Measurements from ENCODE around the gene FBRS.

Gene FBRS

DNA sequence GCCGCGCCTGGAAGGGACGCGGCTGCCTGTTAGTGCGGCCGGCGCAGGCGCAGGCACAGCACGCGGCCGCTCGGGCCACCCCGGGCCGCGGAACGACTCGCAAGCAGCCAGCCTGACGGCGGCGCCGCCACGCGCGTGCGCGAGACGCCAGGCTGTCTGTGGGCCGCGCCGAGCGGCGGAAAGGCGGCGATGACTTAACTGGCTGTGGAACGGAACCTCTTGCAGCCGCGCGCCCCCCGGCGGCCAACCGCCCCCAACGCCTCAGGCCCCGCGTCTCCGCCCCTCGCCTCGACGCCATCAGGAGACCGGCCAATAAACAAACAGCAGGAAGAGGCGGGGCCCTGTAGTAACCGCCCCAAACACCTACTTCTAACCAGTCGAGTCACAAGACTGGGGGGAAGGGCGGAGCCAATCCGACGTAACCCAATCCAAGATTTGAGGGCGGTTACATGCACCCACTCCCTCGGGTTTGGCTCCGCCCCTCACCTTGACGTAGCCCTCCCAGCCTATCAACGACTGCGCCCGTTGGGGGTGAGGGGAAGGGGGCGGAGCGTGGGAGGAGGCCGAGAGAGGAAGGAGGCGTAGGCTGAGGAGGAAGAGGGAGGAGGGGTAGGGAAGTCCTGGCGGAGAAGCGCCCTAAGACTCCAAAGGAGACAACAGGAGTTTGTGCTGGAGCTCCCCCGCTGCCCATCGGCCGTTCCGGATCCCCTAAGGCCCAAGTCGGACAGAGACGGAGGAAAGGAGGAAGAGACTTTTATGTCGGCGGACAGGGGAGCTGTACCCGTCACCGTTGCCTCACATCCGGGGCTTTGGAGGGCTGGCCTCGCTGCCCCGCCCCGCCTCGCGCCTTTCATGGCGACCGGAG, at the start of gene FBRS:
Gene FBRS, plus strand, starts transcription at position 566 of the 865 bp plus-strand sequence. CDS start 1,088 bp downstream, outside the sequence.
- DNase-seq: peak; percentile 100
- TF ChIP-seq, protein P1, sequence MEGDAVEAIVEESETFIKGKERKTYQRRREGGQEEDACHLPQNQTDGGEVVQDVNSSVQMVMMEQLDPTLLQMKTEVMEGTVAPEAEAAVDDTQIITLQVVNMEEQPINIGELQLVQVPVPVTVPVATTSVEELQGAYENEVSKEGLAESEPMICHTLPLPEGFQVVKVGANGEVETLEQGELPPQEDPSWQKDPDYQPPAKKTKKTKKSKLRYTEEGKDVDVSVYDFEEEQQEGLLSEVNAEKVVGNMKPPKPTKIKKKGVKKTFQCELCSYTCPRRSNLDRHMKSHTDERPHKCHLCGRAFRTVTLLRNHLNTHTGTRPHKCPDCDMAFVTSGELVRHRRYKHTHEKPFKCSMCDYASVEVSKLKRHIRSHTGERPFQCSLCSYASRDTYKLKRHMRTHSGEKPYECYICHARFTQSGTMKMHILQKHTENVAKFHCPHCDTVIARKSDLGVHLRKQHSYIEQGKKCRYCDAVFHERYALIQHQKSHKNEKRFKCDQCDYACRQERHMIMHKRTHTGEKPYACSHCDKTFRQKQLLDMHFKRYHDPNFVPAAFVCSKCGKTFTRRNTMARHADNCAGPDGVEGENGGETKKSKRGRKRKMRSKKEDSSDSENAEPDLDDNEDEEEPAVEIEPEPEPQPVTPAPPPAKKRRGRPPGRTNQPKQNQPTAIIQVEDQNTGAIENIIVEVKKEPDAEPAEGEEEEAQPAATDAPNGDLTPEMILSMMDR (IDR thresholded peaks at IDR 0.05; ENCODE audit: low read depth, low read length): peak; percentile 77
- Histone ChIP-seq H3K27me3 (ENCODE audit: insufficient read depth, low read depth, severe bottlenecking) (no peaks in the 10 kb centered on the region), H3K4me3 (ENCODE audit: low read depth, low read length) (peak within 1 kb of the TSS; percentile 86), H3K36me3 (peaks cover 66% of the 10 kb centered on the region), H3K27ac (peak within 1 kb of the TSS; percentile 86), H3K9me3 (ENCODE audit: severe bottlenecking) (no peaks in the 10 kb centered on the region)

DNA sequence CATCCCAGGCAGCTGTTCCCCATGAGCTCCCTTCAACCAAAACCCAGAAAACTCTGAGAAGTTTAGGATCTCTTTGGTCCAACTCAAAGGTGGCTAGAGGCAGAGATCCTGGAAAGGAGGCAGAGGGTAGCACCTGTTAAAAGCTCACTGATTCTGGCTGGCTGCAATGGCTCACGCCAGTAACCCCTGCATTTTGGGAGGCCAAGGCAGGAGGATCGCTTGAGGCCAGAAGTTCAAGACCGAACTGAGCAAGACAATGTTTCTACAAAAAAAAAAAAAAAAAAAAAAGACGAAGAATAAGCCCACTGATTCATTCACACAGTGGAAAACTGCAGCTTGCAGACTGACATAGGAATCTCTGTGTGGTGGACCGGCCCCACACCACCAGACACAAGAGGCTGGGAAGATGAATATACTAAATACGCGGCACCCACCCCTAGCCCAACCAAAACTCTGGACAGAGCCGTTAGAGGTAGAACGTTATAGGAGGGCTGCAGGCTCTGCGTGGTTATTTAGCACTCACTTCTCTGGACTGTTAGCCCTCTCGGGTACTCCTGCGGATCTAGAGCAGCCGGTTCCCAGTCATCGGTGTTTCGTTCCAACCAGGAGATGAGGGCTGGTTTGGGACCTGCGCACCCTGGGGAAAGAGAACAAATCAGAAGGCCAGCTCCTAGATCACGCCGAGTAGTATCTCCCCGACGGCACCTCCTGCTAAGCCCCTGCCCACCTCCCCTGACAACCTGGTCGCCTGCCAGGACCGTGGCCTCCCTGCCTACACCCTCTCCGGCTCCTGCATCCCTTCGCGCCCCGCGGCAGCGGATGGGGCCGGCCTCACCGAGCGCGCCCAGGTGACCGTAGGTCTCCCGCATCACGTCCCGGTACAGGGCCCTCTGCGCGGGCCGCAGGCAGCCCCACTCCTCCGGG, 49.0 kb upstream of the FBRS start:
- Histone ChIP-seq H3K27me3 (ENCODE audit: insufficient read depth, low read depth, severe bottlenecking) (no peaks in the 10 kb centered on the region), H3K4me3 (ENCODE audit: low read depth, low read length) (peak overlapping the region; percentile 99), H3K27ac (peak overlapping the region; percentile 99), H3K9me3 (ENCODE audit: severe bottlenecking) (no peaks in the 10 kb centered on the region), H3K36me3 (peaks cover 47% of the 10 kb centered on the region)
- TF ChIP-seq, protein P1 (IDR thresholded peaks at IDR 0.05; ENCODE audit: low read depth, low read length): no peak
- peak; percentile 50 for DNase-seq

DNA sequence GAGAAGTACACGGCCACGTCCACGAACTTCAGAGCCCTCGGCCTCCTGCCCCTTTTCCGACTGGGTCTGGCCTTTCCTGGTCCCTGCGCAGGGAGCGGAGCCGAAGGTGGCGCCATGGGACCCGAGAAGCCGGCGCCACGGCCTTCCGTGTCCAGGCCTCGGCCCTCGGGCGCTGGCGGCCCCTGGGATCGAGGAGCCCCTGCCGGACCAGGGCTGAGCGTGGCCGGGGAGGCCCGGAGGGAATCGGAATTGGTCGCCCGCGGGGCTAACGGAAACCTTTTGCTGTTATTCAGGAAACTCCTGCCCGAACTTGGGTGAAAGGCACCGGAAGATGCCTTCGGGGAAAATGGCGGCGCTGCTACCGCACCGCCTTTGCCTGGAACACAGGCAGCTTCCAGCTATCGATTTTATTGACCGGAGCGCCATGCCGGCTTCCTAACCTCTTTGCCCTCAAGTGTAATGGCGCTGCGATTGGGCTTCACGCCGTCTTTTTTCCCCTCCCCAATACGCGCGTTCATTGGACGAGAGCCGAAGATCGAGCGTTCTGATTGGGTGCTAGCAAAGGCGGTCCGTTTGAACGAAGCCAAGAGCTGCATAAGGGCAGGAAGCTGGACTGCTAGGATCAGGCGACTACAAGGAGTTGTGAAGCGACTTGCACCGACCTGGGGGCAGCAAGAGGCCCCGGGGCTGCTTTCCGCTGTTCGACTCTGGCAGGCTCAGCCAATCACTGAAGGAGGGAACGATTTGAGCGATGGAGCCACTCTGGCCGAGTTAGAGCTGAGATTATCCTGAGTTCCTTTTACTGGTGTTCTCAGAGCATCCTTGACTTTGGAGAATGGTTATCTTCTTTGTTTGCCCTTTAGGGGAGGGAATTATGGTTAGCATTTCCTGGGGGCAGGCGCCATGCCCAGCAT, 48.0 kb upstream of the FBRS start, which contains the start of gene ZNF689:
Gene ZNF689, minus strand, starts transcription at position 464 of the 914 bp plus-strand sequence. Its CDS starts 348 bp downstream, at position 116.
- peak within 1 kb of the TSS; percentile 99 for H3K4me3 ChIP-seq (ENCODE audit: low read depth, low read length)

DNA sequence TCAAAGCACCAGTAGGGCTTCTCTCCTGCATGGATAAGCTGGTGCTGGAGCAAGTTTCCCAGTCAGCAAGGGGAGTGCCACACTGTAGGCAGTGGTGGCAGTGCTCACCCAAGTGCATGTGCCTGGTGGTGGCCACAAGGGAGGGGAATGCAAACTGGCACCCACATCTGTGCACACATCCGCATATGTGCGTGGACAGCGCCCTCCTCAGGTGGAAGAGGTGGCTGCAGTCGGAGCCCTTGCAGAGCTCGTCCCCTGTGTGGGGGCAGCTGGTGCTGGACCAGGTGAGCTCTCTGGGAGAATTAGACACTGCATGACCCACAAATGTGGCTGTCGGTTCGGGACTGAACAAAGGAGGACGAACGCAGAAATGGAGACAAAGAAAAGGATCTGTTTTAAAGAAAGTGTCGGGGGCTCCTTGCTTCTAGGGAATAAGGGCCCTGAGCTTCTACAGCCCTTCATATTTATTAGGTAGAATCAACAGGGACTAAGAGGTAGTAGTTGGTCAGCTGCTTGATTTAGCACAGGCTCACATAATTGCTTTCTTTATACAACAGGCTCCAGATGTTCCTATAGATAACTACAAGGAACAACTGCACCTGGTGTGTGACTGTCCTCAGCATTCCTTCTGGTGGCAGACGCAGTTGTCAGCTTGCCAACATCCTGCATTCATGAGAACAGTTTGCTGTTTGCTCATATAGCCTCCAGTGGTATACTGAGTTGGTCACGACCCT, 42.7 kb upstream of the FBRS start:
- Histone ChIP-seq H3K4me3 (ENCODE audit: low read depth, low read length) (no peak overlapping the region), H3K36me3 (no peaks in the 10 kb centered on the region), H3K9me3 (ENCODE audit: severe bottlenecking) (no peaks in the 10 kb centered on the region), H3K27me3 (ENCODE audit: insufficient read depth, low read depth, severe bottlenecking) (no peaks in the 10 kb centered on the region), H3K27ac (no peak overlapping the region)
- TF ChIP-seq, protein P1 (IDR thresholded peaks at IDR 0.05; ENCODE audit: low read depth, low read length): peak; percentile 97
- DNase-seq: peak; percentile 80

More for the DNA sequence above, 48.0 kb upstream of the FBRS start, which contains the start of gene ZNF689:
- H3K27ac ChIP-seq: peak within 1 kb of the TSS; percentile 99
- peaks cover 38% of the 10 kb centered on the region for H3K36me3 ChIP-seq
- TF ChIP-seq, protein P1 (IDR thresholded peaks at IDR 0.05; ENCODE audit: low read depth, low read length): no peak
- DNase-seq: peak; percentile 97
- no peaks in the 10 kb centered on the region for H3K9me3 ChIP-seq (ENCODE audit: severe bottlenecking)
- no peaks in the 10 kb centered on the region for H3K27me3 ChIP-seq (ENCODE audit: insufficient read depth, low read depth, severe bottlenecking)
